ENCODE results near the gene DNAJC13.

GRCh38 chr3:132587401-132587800, 170.1 kb downstream of the DNAJC13 start:
- no peak for TF ChIP-seq CTCF (conservative IDR thresholded peaks at IDR 0.05; ENCODE audit: low read length)
- TF ChIP-seq EZH2phosphoT487 (IDR thresholded peaks at IDR 0.05; ENCODE audit: borderline replicate concordance, low read depth, low read length): no peak

All from OCI-LY7 (cell line).